ENCODE results near the gene UVRAG. TPM values are rescaled to one million over a fixed set of nuclear protein-coding genes. Genes with fewer than 3 reads are reported as not detected.
A peak's percentile ranks its signal among the peaks of the same experiment; 100 is the strongest.

Gene UVRAG
- total and polyA plus RNA-seq, 2 of the 13 experiments (the other 11 are each of a cell fraction or from before 2014, with no cell fraction given): 9.7 to 17.3 TPM

GRCh38 chr11:75783416-75784084 is 31.5 kb upstream of the UVRAG start:
- peak overlapping the region in 2 of 3 experiments; percentile 14 to 47; a peak in 2 of 6 replicates for H3K4me3 ChIP-seq (replicated peaks in 1 of 3; ENCODE audit: insufficient read depth in 1 of 3, low read depth in 2 of 3, low read length in 3 of 3)
- no peaks in the 10 kb centered on the region for H3K27me3 ChIP-seq (ENCODE audit: control insufficient read depth in 1 of 2, insufficient read depth in 2 of 2, low read length in 2 of 2)
- H3K79me2 ChIP-seq (ENCODE audit: insufficient read depth, low read length): no peaks in the 10 kb centered on the region
- ChIA-PET CTCF (ENCODE audit: low intra/inter-chr PET ratio, low total read pairs) (no interaction called here), POLR2A (interaction anchor here (0.6 to 7.9 kb wide), 17 partner anchors 10 to 221 kb away, joined by 3 to 138 read pairs (median 7); partner anchors contain the start of genes DGAT2 and UVRAG)
- no peaks in the 10 kb centered on the region for H4K20me1 ChIP-seq (ENCODE audit: insufficient read depth, low read length)
- peak overlapping the region; percentile 74 for H3K4me2 ChIP-seq (ENCODE audit: low read depth, low read length)
- peaks cover 84% of the 10 kb centered on the region for H3K4me1 ChIP-seq (ENCODE audit: insufficient read depth, low read length)
- H3K9me3 ChIP-seq (ENCODE audit: low read length): no peaks in the 10 kb centered on the region
- FAIRE-seq: no peak
- 37% methylated on average over 3 of the region's 4 CpGs for WGBS (ENCODE audit: low lambda C conversion rate)
- in situ Hi-C loops (cut with HindIII; ENCODE audit: extremely low pct_ligation_motif_present, low pct_unique_long_range_greater_than_20kb): no loop called here
- peak overlapping the region; percentile 92 for H3K27ac ChIP-seq (ENCODE audit: extremely low read length, insufficient read depth, low read length)
- H3K36me3 ChIP-seq (replicated peaks in 1 of 2; ENCODE audit: control insufficient read depth in 1 of 2, insufficient read depth in 2 of 2, low read length in 2 of 2): peaks cover 6 to 14% of the 10 kb centered on the region in 2 experiments; a peak in 4 of 5 replicates
- H3K9ac ChIP-seq (ENCODE audit: insufficient read depth, low read depth, low read length): peak overlapping the region; percentile 57
- TSS peak; percentile 45 for BruUV-seq (replicated peaks)
- ATAC-seq: peak; percentile 11
- intact Hi-C loops (cut with micrococcal nuclease; ENCODE audit: unreplicated experiment): loop anchor here (2.0 kb wide), 1 partner anchor 15 kb away; the partner anchor contains the start of gene DGAT2
- H2AFZ ChIP-seq (ENCODE audit: low read length): no peak overlapping the region
- no peak for DNase-seq (ENCODE audit: low spot score)
- TF ChIP-seq HOXA3 (CRISPR knock-in tag; IDR thresholded peaks at IDR 0.05) (peak; percentile 17; the same call in 1 of the 2 replicates), REPIN1 (CRISPR knock-in tag; IDR thresholded peaks at IDR 0.05; ENCODE audit: borderline replicate concordance, low read depth) (peak; percentile 1; the same call in 1 of the 2 replicates), ZNF432 (CRISPR knock-in tag; IDR thresholded peaks at IDR 0.05; ENCODE audit: borderline replicate concordance) (no peak), ZNF275 (CRISPR knock-in tag; IDR thresholded peaks at IDR 0.05; ENCODE audit: borderline replicate concordance) (peak; percentile 54; the same call in 1 of the 2 replicates), KAT8 (CRISPR knock-in tag; IDR thresholded peaks at IDR 0.05) (no peak), JARID2 (CRISPR knock-in tag; IDR thresholded peaks at IDR 0.05; ENCODE audit: insufficient replicate concordance) (no peak), ASH2L (IDR thresholded peaks at IDR 0.05; ENCODE audit: insufficient read length, low read depth, low read length) (peak; percentile 17), RBFOX2 (IDR thresholded peaks at IDR 0.05; ENCODE audit: low read depth, low read length) (0 out of 2 replicates have a peak, but pooled peaks have one; percentile 1), ZNF501 (CRISPR knock-in tag; IDR thresholded peaks at IDR 0.05) (peak; percentile 25; the same call in 1 of the 2 replicates), DMAP1 (CRISPR knock-in tag; IDR thresholded peaks at IDR 0.05) (0 out of 2 replicates have a peak, but pooled peaks have one; percentile 8), ZNF546 (CRISPR knock-in tag; conservative IDR thresholded peaks at IDR 0.05) (0 out of 2 replicates have a peak, but pooled peaks have one; percentile 1), ZHX1 (CRISPR knock-in tag; IDR thresholded peaks at IDR 0.05; ENCODE audit: low read depth) (no peak; the same call in 1 of the 2 replicates), AHDC1 (CRISPR knock-in tag; IDR thresholded peaks at IDR 0.05; ENCODE audit: borderline replicate concordance) (0 out of 2 replicates have a peak, but pooled peaks have one; percentile 11)

Data from HepG2 (cell line).